Kidney epithelial cell (primary cell): Measurements from ENCODE around the gene APLP2. TPM values are rescaled to one million over a fixed set of nuclear protein-coding genes. Genes with fewer than 3 reads are reported as not detected.

Experiments used
- DNase-seq: peaks from one replicate; pipeline ENCODE4 v3.0.0-alpha.2; 2010; ENCODE audit warnings: low read depth
- H3K27me3 ChIP-seq: 2 replicates; pipeline ENCODE4 v1.6.0; 2011; ENCODE audit warnings: low read length; ENCODE audit not compliant: control insufficient read depth, insufficient read depth
- H3K36me3 ChIP-seq: 2 replicates; pipeline ENCODE4 v1.5.1; 2011; ENCODE audit warnings: low read length; ENCODE audit not compliant: control insufficient read depth, insufficient read depth
- H3K4me3 ChIP-seq: 2 replicates; pipeline ENCODE4 v1.5.1; 2011; ENCODE audit warnings: low read depth, mild to moderate bottlenecking, control low read depth, low read length
- CTCF ChIP-seq: IDR thresholded peaks from 2 replicates; pipeline ENCODE4 v1.5.1; 2011; ENCODE audit warnings: mild to moderate bottlenecking, moderate library complexity, low read length, control low read depth, inconsistent platforms; ENCODE audit not compliant: insufficient read depth, poor library complexity, severe bottlenecking
- total RNA-seq: library from RNA; depleted of rRNA; stranded (reverse); fragments of >200 nt; gene quantifications from 2 replicates; pipeline ENCODE4 v1.2.3, GENCODE V29; 2015

The APLP2 gene
- total RNA-seq, 1 donor from 2014 or later, result 586 TPM

- Histone ChIP-seq H3K36me3 (no peaks in the 10 kb centered on the region), H3K4me3 (no peak overlapping the region), H3K27me3 (no peaks in the 10 kb centered on the region)
- no peak for DNase-seq
- TF ChIP-seq CTCF, result no peak
Observed at GRCh38 chr11:130146796-130147195, 77.1 kb downstream of the APLP2 start.

GRCh38 chr11:130148796-130149326 lies 79.2 kb downstream of the APLP2 start:
- DNase-seq, result no peak
- Histone ChIP-seq H3K4me3 (no peak overlapping the region), H3K27me3 (no peaks in the 10 kb centered on the region), H3K36me3 (no peaks in the 10 kb centered on the region)
- no peak for TF ChIP-seq CTCF

DNA sequence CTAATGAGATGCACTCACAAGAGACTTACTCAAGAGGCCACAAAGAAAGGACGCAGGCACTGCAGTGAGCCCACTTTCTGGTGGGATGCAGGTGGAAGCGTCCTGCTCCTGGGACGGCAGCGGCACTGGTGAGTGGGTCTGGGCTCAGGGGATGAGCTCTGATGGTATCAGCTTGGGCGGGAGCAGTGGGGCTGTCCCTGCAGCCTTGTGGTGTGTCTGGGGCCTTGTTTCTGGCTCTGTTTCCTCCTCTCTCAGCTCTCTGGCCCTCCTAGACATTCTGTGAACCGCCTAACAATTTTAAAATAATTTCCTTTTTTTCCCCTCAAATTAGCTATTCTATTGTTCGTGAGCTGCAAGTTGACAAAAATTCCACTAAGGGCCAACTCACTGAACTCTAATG lies 81.1 kb downstream of the APLP2 start:
- H3K4me3 ChIP-seq, result no peak overlapping the region
- no peak for TF ChIP-seq CTCF
- no peaks in the 10 kb centered on the region for H3K27me3 ChIP-seq
- no peaks in the 10 kb centered on the region for H3K36me3 ChIP-seq
- no peak for DNase-seq

GRCh38 chr11:130151196-130151595 lies 81.5 kb downstream of the APLP2 start:
- H3K4me3 ChIP-seq, result no peak overlapping the region
- H3K36me3 ChIP-seq, result no peaks in the 10 kb centered on the region
- no peak for TF ChIP-seq CTCF
- no peak for DNase-seq
- no peaks in the 10 kb centered on the region for H3K27me3 ChIP-seq

DNA sequence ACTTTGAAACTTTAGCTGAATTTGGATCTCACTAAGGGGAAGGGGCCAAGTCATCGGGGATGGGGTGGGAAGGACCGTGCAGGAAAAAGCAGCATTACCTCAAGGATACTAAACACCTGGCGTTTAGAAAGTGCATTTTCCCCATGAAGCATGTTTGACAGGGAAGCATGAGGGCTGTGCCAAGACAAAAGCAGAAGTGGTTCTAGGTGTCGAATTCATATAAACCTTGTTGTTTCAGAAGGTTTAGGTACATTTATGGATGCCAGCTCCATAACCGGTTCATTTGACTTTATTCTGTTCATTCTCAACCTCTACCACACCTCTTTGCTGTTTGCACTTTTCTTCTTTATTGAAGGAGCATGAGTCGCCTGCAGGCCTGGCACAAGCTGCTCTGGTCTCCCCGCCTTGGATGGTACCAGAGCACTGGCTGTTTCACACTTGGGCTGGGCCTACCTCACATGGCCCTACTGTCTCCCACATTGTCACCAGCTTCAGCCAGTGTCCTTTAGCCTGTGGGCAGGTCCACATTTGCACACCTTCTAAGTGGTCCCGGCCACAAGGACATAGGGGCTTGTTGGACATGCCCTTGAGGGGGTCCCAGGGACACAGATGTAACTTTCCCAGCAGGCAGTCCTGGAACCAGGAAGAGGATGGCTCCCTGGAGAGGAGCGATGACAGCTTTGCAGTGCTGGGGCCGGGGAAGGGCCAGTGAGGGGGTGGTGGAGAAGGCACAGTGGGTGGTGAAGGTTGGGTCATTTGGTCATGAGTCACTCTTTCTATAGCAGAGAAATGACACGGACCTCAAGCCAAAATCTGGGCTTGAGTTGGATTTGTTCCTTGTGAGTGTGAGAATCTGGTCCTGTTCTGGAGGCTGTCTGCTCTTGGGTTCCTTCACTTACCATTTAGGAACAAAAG lies 86.7 kb downstream of the APLP2 start:
- no peaks in the 10 kb centered on the region for H3K36me3 ChIP-seq
- TF ChIP-seq CTCF, result no peak
- H3K27me3 ChIP-seq, result peaks cover 27% of the 10 kb centered on the region
- H3K4me3 ChIP-seq, result no peak overlapping the region
- no peak for DNase-seq
